ENCODE results near the gene SMARCC1. TPM values are rescaled to one million over a fixed set of nuclear protein-coding genes. Genes with fewer than 3 reads are reported as not detected.

Gene SMARCC1
- total and polyA plus RNA-seq, 2 of the 4 experiments (the other 2 are of a cell fraction), result 18.6 to 39.6 TPM

GRCh38 chr3:47607335-47607734, 174.4 kb downstream of the SMARCC1 start:
- no peak overlapping the region for H2AFZ ChIP-seq (replicated peaks; ENCODE audit: low read length, poor library complexity)
- intact Hi-C loops (cut with micrococcal nuclease) (no loop called here), dilution Hi-C loops (cut with HindIII; ENCODE audit: low sequenced_read_pairs, unreplicated experiment) (no loop called here), in situ Hi-C loops (cut with MboI; ENCODE audit: low sequenced_read_pairs) (no loop called here)
- H2BK20ac ChIP-seq (ENCODE audit: low read depth, low read length), result no peak overlapping the region
- H3K27ac ChIP-seq (ENCODE audit: insufficient read depth, low read length), result no peak overlapping the region
- H3K9ac ChIP-seq (ENCODE audit: low read depth, low read length), result no peak overlapping the region
- H4K91ac ChIP-seq (ENCODE audit: insufficient read depth, low read depth, low read length), result no peak overlapping the region
- no peaks in the 10 kb centered on the region for H3K27me3 ChIP-seq (ENCODE audit: control insufficient read depth, insufficient read depth, low read length)
- no TSS peak for BruUV-seq (replicated peaks)
- peaks cover 4% of the 10 kb centered on the region; the same call in 1 of the 2 replicates for H3K4me1 ChIP-seq (ENCODE audit: control insufficient read depth, insufficient read depth, low read length)
- H2AK5ac ChIP-seq (ENCODE audit: low read depth, low read length), result no peak overlapping the region
- H3K14ac ChIP-seq (replicated peaks; ENCODE audit: low read depth, low read length), result no peak overlapping the region
- H2BK5ac ChIP-seq (ENCODE audit: low read depth, low read length, poor library complexity, severe bottlenecking), result no peak overlapping the region
- peaks cover 24% of the 10 kb centered on the region for H3K9me1 ChIP-seq (ENCODE audit: insufficient read depth, low read length)
- H3K4ac ChIP-seq (ENCODE audit: low read depth, low read length), result no peak overlapping the region
- peaks cover 23% of the 10 kb centered on the region for H4K20me1 ChIP-seq (ENCODE audit: insufficient read depth, low read length)
- ATAC-seq (ENCODE audit: low read depth) (no peak), DNase-seq (no peak)
- no peak overlapping the region for H2BK15ac ChIP-seq (ENCODE audit: low read depth, low read length)
- H3K18ac ChIP-seq (ENCODE audit: low read depth, low read length), result no peak overlapping the region
- CTCF ChIA-PET, result interaction anchor here (1.3 kb wide), 1 partner anchor 15 kb away, joined by 3 read pairs; no protein-coding TSS in a partner anchor
- no peak overlapping the region for H2BK120ac ChIP-seq (ENCODE audit: low read depth, low read length)
- POLR2A ChIA-PET (ENCODE audit: unreplicated experiment), result no interaction called here
- H3K79me1 ChIP-seq (ENCODE audit: low read depth in 1 of 2, low read length in 2 of 2), result peaks cover 18 to 44% of the 10 kb centered on the region in 2 experiments
- no peaks in the 10 kb centered on the region for H3K9me3 ChIP-seq (ENCODE audit: control insufficient read depth, insufficient read depth, low read length)
- H2AK9ac ChIP-seq (replicated peaks; ENCODE audit: low read depth, low read length, poor library complexity), result no peak overlapping the region
- no peak overlapping the region for H3K4me2 ChIP-seq (ENCODE audit: low read depth, low read length)
- H3K4me3 ChIP-seq (ENCODE audit: insufficient read depth, low read depth, low read length), result no peak overlapping the region
- no peak overlapping the region for H4K8ac ChIP-seq (ENCODE audit: low read depth in 2 of 2, low read length in 2 of 2)
- H3K56ac ChIP-seq (ENCODE audit: extremely low read depth, insufficient read depth, low read length), result no peak overlapping the region
- no peak overlapping the region for H3K23ac ChIP-seq (ENCODE audit: low read depth, low read length)
- H4K5ac ChIP-seq (ENCODE audit: low read depth, low read length), result no peak overlapping the region
- TF ChIP-seq CTCF (conservative IDR thresholded peaks at IDR 0.05; ENCODE audit: low read depth, low read length) (no peak), BHLHE40 (IDR thresholded peaks at IDR 0.05; ENCODE audit: low read depth, low read length) (no peak), MAFK (IDR thresholded peaks at IDR 0.05; ENCODE audit: low read depth, low read length) (no peak), ELK1 (IDR thresholded peaks at IDR 0.05; ENCODE audit: borderline replicate concordance, low read depth, low read length) (no peak), SMC3 (IDR thresholded peaks at IDR 0.05; ENCODE audit: low read depth, low read length) (no peak), RFX5 (IDR thresholded peaks at IDR 0.05; ENCODE audit: low read depth, low read length) (no peak), POLR2A (IDR thresholded peaks at IDR 0.05; ENCODE audit: low read depth, low read length) (no peak), NFE2L2 (IDR thresholded peaks at IDR 0.05; ENCODE audit: low read depth, low read length) (no peak), RCOR1 (IDR thresholded peaks at IDR 0.05; ENCODE audit: insufficient replicate concordance, low read length) (no peak), RAD21 (IDR thresholded peaks at IDR 0.05; ENCODE audit: low read length) (no peak), MXI1 (IDR thresholded peaks at IDR 0.05; ENCODE audit: borderline replicate concordance, low read depth, low read length) (no peak), CHD1 (IDR thresholded peaks at IDR 0.05; ENCODE audit: low read depth, low read length) (no peak), MAZ (IDR thresholded peaks at IDR 0.05; ENCODE audit: borderline replicate concordance, low read depth, low read length) (no peak), CEBPB (IDR thresholded peaks at IDR 0.05; ENCODE audit: low read depth, low read length) (no peak), FOS (IDR thresholded peaks at IDR 0.05; ENCODE audit: low read depth, low read length) (no peak)
- TF ChIP-seq, protein P1, sequence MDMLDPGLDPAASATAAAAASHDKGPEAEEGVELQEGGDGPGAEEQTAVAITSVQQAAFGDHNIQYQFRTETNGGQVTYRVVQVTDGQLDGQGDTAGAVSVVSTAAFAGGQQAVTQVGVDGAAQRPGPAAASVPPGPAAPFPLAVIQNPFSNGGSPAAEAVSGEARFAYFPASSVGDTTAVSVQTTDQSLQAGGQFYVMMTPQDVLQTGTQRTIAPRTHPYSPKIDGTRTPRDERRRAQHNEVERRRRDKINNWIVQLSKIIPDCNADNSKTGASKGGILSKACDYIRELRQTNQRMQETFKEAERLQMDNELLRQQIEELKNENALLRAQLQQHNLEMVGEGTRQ (IDR thresholded peaks at IDR 0.05; ENCODE audit: low read depth, low read length), result no peak
- no CpG with 5 or more reads among the region's 2 CpGs for WGBS, 2 experiments (ENCODE audit: extremely low coverage in 2 of 2, insufficient read length in 1 of 2)
- peaks cover 29% of the 10 kb centered on the region for H3K36me3 ChIP-seq (ENCODE audit: control insufficient read depth, insufficient read depth, low read length)
